ENCODE data around the gene CHRNA5.
"Not testable (repeated sequence)": the region's sequence is repeated elsewhere in the genome, so short reads cannot be mapped to it uniquely, and the experiment has no call there.

The CHRNA5 gene

DNA sequence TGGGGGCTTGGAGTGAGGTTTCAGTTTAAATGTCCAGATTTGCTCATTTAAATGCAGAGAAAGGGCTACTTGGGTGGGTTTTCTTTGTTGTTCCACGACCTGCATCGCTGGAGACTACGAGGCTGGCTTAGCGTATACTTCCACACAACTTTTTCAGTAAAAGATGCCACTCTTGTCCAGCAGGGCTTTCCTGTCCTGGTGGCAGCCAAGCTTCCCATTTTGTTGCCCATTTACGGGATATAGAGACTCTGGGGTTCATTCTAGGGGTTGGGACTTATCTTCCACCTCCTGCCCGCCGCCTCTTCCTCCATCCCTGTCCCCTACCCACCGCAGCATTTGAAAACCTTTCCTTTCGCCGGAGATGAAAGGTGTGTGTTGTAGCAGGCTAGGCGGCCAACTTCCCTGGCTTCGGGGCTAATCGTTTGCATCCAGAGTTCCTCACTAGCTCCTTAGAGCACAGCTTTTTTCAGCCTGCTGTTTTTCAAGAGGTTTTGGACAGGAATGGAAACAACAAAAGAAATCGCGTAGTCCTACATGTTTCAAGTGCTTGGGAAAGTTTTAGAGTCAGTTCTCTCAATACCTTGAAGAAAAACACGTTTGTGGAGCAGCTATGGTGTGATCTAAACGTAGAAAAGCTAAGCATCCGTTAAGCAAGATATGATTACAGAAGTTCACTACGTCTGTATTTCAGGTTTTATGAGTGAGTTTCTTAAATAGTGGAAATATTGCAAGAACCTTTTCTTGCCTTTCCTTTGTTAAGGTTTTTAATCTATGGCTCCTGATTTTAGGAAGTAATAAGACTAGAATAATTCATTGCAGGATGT is 843 bp downstream of the CHRNA5 start:
- DNase-seq: peak; percentile 13

DNA sequence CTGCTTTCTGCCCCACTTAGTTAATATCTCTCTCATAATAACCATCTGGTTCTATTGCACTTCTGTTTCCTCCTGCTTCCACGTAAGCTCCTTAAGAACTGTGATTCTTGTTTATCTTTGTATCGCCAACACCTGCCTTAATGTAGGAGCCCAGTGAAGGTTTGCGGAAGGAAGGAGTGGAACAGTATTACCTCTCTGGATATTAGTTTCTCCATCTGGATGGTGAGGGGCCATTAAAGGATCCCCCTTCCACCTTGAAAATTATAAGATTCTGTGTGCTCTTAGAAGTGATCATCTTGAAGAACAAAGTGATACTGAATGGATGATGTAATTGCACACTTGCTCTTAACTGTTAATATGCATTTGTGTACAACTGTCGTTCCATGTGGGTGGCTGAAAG is 2.2 kb downstream of the CHRNA5 start:
- no peak for DNase-seq

DNA sequence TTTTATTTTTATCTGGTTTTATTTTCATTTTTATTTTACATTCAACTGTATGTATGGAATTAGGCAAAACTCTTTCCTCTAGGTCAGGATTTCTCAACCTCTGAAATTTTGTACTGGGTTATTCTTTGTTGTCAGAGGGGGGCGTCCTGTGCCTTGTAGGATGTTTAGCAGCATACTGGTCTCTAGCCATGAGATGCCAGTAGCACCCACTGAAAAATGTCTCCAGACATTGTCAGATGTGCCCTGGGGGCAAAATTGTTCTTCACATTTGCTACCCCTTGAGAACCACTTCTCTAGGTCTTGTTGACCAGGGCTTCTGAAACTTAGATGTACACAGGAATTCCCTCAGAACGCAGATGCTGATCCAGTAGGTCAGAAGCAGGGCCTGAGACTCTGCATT is 5.4 kb downstream of the CHRNA5 start:
- DNase-seq: no peak

DNA sequence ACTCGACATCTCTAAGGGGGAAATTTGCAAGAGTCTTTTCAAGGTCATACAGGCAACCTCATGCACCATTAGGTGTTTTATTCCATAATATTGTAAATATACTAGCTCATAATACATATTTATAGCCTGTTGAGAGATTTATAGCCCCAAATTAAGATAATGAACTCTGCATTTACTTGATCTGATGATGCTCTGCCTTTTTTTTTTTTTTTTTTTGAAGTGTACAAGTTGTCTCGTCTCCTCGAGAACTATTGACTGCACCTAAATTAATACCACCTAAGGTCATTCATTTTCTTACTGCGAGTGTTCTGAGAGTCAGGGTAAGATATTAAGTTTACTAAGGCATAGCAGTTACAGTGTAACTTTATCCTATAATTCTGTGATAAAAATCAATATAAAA is 6.1 kb downstream of the CHRNA5 start:
- no peak for DNase-seq

DNA sequence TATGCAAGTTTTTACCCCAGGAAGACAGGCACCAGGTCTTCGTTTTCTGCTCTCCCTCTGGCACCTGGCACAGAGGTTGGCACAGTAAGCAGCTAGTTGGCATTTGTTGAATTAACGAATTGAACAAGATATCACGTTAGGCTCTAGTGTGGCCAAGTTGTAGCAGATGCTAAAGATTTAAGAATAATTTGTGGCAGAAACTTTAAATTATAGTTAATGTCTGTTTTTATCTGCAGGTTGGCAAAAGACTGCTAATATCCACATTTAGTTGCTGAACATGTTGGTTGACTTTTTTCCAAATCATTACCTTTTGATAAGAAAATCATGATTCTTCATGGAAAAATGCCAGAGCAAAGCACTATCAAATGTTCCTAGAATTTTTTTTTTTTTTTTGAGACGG is 8.1 kb downstream of the CHRNA5 start:
- no peak for DNase-seq

DNA sequence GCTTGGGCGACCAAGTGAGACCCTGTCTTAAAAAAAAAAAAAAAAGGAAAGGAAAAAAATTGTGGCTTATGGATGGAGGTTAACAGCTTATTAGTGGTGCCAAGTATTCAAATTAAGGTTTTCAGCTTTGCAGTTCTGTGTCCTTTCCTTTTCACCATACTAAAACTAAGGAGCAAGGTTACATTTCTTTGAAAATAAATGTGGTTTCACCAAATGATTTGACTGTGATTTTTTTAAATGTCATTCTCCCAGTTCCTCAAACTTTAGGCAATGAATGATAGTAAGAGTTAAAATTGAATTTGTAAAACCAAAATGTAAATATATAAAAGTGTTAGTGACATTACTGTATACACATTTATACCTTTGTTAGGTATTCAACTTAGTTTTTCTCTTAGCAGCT is 9.6 kb downstream of the CHRNA5 start:
- no peak for DNase-seq

DNA sequence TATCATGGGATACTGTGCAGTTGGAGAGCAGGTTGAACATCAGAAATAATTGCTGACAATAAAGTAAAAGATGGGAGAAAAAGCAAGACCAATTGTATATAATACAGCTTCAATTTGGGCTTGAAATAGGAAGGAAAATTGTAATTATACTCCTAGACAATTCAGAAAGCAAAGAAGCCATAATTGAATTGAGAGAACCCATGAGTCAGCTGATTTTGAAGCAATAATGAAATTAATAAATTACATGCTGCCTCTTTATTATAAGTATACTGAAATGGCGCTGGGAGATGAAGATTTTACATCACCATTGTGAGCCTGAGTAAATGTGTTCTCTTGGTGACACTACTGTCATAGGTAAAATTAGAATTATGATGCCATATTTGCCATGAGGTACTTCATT is 32.3 kb downstream of the CHRNA5 start:
- no peak for DNase-seq

DNA sequence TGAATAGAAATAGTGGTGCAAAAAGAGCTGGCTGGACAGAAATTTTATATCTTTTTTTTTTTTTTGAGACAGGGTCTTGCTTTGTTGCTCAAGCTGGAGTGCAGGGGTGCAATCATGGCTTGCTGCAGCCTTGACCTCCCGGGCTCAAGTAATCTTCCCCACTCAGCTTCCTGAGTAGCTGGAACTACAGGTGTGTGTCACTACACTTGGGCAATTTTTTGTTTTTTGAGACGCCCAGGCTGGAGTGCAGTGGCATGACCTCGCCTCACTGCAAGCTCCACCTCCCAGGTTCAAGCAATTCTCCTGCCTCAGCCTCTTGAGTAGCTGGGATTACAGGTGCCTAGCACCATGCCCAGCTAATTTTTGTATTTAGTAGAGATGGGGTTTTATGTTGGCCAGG is 33.0 kb downstream of the CHRNA5 start:
- DNase-seq: no peak

DNA sequence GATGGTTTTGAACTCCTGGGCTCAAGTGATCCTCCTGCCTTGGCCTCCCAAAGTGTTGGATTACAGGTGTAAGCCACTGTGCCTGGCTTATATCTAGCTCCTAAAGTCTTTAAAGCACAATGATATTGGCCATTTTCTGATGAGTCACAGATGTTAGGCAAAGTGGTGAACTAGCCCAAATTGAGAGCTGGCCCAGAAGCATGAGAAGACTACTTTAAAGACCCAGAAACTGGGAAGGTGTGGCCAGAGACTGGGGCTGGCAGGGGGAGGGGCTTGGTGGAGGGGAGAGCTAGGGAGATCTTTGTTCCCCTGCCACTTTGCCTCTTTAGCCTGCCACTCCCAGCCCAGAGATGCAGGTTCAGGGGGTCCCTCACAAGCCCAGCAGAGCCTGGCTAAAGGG is 33.9 kb downstream of the CHRNA5 start:
- no peak for DNase-seq

DNA sequence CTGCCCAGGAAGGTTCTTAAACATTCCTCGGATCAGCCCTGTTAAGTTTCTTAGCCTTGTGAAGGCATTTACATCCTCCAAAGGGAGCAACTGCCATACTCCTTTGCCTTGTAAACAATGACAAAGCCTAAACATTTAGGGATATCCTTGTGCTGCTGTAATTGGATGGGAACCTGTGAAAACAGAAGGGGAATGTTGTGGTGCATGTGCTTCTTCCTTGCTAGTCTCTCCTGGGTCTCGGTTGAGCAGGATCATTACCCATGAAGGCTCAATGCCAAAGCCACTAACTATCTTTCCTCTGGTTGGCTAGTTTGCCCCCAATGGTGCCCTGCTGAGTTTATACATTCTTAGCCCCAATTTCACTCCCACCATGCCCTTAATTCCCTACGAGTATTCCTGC is 38.1 kb downstream of the CHRNA5 start:
- no peak for DNase-seq

DNA sequence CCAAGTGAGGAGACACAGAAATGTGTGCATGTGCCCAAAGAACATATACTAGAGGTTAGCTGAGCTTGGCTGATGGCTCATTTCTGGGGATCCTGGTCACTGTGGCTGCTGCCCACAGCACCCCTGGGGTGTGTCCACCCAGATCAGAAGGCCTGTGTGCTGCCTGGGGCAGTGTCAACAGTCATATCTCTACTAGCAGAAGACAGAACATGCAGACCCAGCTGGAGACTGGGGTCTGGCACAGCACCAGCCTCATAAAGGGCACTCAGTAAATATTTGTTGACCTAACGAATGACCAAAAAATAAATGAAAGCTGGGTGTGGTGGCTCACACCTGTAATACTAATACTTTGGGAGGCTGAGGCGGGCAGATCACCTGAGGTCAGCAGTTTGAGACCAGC is 39.1 kb downstream of the CHRNA5 start:
- no peak for DNase-seq

DNA sequence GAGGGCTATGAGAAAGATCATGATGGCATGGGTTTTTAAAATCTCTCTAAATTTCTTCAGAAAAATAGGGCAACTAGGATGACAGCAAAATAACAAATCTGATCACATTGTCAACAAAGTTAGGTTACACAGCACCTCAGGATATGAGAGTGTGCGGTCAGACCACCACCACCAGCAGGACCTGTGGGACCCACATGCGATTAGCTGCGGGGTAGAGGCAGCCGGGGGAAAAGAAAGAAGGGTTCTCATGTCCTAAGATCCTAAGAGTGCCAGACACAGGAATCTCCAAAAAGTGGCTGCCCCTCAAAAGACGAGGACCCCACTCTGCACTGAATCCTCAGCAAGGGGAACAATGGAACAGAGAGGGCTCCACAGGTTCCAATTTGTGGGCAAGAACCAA is 39.9 kb downstream of the CHRNA5 start:
- no peak for DNase-seq

DNA sequence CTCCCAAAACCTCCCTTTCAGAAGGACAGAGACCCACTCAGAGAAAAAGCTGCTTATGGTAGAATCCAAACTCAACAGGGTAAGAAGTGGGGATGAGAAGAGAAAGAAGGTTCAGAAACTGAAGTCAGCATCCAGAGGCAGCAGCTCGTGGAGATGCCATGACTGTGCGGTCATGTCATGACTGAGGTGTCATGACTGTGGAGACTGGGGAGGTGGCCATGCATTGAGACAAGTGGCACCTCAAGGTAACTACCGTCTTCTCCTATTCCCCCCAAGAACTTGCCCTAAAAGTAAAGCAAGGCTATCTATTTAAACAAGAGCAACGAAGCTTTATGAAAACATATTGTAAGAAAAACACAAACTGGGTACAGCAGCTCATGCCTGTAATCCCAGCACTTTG is 40.4 kb downstream of the CHRNA5 start:
- no peak for DNase-seq

DNA sequence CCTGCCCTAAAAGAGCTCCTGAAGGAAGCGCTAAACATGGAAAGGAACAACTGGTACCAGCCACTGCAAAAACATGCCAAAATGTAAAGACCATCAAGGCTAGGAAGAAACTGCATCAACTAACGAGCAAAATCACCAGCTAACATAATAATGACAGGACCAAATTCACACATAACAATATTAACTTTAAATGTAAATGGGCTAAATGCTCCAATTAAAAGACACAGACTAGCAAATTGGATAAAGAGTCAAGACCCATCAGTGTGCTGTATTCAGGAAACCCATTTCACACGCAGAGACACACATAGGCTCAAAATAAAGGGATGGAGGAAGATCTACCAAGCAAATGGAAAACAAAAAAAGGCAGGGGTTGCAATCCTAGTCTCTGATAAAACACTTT is 44.2 kb downstream of the CHRNA5 start:
- DNase-seq: not testable (repeated sequence)

DNA sequence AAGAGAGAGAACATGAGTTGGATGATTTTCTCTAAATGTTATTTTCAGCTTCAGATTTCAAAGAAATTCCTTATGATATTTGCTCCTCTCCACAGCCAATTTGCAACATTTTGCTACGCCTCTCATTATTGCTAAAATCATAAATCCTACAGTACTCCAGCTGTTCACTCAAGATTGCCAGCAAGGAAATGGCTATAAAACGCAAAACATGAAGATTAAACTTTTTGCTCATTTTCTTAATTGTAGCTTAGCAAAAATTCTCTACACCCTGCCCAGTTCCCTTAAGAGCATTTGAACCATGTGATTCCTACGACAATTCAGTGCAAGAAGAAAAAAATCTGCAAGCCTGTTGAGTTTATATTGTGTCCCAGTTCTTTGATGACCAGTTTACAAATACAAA is 48.7 kb downstream of the CHRNA5 start:
- DNase-seq: no peak

DNA sequence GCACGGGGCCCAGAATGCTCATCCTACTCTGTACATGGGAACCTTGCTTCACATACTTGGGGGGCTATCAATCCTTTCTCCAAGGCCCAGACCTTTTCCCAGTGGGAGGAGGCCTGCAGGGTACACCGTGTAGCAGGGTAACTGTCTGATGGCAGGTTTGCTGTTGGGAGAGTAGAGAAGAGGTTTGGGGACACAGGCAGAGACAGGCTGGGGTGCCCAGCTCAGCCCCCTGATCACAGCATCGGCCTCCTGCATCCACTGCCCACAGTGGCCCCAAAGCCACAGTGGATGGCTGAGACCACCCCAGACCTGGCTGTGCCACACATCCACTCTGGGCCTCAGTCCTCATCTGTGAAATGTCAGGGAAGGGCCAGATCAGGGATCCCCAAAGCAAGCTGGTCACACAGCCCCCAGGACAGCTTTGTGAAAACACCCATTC is 49.9 kb downstream of the CHRNA5 start:
- DNase-seq: no peak

DNA sequence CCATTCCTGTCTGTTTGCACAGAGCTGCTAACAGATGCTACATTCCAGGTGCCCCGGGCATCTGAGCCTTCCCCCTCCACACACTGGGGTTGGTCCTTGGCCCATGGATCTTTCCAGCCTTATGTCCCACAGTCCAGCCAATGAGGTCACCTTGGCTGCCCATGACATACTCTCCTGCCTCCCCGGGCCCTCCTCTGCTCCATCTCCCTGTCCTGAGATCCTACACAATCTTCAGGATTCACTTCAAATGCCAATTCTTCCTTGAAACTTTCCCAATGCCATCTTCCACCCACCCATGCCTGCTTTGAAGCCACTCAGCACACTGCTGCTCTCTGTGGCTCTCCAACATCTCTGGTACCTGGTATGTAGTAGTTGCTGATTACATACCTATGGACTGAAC is 51.2 kb downstream of the CHRNA5 start:
- DNase-seq: no peak

DNA sequence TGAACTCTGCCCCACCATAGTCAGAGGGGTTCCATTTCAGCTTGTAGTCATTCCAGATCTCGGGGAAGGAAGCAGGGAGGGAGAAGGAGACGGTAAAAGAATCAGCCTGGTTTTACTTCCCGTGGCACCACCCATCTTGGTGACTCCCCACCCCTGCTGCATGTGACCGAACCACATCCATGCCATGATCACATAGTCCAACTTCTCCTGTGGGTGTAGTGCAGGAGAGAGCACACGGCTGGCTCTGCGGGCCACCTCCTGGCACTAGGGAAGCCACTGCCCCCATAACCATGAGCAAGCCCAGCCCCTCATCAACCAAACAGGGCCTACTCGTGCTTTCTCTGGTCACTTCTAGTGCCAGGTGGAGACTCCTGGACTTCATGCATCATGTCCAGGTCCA is 51.8 kb downstream of the CHRNA5 start:
- DNase-seq: no peak

DNA sequence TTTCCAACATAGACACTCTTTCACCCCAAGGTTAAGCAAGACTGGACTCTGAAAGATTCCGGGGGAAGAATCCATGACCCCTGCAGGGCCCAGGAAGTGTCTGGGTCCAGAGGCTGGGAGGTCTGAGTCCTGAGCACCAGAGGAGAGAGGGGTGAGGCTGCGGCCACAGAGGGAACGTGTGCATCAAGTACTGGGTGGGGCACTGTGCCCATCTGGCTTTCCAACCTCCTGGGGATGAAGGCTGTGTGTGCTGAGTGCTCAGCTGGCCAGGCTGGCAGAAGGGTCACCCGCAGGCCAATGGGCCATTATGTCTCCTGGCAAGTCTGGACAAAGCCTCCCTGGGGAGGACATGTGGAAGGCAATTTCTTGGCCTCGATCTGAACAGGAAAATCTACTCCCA is 52.2 kb downstream of the CHRNA5 start:
- DNase-seq: no peak

DNA sequence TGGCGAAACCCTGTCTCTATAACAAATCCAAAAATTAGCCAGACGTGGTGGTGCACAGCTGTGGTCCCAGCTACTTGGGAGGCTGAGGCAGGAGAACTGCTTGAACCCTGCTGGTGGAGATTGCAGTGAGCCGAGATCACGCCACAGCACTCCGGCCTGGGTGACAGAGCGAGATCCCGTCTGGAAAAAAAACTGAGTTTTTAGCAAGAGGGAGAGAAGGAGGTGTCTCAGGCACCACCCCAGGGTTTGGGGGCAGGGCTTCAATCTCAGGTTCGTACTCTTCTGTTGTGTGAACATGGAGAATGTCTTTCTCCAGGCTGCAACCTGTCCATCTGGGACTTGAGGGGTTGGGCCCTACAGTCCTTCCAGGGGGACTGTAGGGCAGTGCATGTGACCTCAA is 52.7 kb downstream of the CHRNA5 start:
- DNase-seq: no peak

DNA sequence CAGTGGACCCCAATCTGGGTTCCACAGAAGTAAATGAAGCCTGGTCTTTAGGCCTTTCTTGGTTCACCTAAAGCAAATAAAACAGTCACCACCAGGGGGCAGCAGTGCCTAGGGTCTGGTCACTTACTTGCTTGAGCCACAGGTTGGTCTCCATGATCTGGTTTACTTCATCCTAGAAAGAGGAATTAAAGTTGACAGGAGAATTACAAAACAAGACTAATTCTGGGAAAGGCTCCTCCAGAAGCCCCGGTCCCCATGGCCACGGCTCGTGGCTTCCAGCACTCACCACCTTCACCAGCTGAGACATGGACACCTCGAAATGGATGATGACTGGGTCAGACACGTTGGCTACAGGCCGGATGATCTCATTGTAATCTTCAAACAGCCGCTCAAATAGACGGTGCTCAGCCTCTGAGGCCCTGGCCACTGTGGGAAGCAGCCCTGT is 53.2 kb downstream of the CHRNA5 start:
- peak; percentile 95 for DNase-seq

DNA sequence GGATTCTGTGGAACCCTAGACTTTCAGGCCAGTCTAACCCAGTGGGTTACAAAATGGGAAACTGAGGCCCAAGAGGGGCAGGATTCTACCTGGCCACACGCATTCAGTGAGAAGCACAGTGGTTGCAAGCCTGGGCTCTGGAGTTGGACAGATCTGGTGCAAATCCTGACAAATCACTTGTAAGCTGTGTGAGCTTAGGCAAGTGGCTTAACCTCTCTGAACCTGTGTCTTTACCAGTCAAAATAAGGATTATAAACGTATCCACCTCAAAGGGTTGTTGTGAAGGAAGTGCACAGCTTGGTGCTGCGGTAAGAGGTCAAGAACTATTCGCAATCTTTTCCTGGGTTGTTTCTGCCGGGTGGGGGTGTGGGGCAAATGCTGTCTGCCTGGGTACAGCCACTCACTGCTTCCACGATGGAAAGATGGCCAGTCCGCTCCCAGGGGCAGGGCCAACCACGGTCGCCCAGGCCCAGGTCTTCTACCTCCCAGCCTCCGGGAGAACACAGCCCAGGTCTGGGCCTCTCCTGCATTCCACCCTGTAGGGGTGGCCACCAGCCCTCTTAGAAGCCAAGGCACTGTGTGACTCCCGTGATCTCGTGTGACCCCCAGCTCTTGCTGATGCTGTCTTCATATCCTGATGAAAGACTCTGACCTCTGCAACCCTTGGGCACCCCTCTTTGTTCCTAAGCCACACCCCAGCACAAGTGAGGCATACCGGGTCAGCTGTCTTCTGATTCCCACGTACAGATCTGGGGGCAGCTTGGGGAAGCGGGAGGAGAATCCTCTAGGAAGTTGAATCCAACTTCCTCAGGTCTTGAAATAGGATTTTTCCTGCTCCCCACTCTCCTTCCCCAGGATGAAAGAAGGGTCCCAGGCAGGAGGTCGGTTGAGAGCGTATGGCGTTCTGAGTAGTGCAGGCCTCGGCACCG is 54.0 kb downstream of the CHRNA5 start:
- DNase-seq: no peak

DNA sequence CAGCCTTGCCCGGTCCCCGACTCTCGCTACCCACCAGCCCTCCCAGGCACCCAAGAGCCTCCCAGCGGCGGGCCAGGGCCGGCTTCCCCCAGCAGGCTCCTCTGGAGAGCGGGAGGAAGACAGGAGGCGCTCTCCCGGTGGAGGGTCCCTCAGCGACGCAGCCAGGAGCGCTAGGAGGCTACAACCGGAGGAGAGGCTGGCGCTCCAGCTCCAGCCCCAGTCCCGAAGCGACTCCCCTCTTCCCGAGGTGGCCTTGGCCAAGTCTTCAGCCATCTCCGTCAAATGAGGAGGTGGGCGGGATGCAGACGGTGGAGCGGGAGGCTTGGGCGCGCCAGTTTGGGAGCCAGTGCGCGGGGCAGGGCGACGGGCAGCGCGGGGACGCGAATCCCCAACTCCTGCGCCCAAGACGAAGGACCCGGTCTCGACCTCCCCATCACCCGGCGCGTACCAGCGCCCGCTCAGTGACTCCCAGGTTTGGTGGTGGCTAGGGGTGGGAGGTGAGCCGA is 54.8 kb downstream of the CHRNA5 start:
- no peak for DNase-seq
